GM13976 (cell line): ENCODE results near the gene SNTA1.
"Not testable (repeated sequence)": the region's sequence is repeated elsewhere in the genome, so short reads cannot be mapped to it uniquely, and the experiment has no call there.

Experiments used
- DNase-seq: peaks from one replicate; pipeline ENCODE4 v3.0.0; 2012; ENCODE audit warnings: low spot score
- in situ Hi-C: fragments of 300-500 bp; cut with MboI; formaldehyde crosslinking; loops from one replicate; pipeline ENCODE4 v1.12.0; 2022; ENCODE audit warnings: low sequenced_read_pairs, mixed read lengths, inconsistent platforms; ENCODE audit not compliant: unreplicated experiment
- TF ChIP-seq, protein P1 (sequence below): IDR thresholded peaks from 2 replicates; pipeline ENCODE4 v1.5.1; 2012; ENCODE audit warnings: borderline replicate concordance, mild to moderate bottlenecking; ENCODE audit not compliant: insufficient read depth; ENCODE audit errors: extremely low read depth, missing control alignments, control extremely low read depth

The SNTA1 gene

DNA sequence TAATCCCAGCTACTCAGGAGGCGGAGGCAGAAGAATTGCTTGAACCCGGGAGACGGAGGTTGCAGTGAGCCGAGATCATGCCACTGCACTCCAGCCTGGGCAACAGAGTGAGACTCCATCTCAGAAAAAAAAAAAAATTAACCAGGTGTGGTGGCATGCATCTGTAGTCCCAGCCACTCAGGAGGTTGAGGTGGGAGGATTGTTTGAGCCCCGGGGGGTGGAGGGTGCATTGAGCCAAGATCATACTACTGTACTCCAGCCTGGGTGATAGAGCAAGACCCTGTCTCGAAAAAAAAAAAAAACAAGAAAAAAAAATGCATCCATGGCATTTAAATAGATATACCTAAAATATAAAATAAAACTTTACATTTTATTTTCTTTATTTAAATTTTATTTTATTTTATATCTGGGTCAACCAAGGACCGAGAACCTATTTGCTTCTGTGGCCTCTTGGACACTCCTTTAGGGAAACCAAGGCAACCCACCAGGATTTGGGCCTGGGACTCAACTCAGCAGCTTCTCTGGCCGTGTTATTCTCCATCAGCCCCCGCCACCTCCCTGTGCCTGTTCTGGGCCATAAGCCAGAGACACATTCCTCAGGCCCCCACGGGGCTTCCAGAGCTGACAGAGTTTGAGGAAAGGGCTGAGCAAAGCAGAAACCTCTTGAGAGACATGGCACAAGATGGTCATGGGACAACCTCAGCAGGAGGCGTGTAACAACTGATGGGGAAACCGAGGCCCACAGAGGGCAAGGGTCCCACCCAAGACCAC, 6.2 kb downstream of the SNTA1 start:
- in situ Hi-C loops: no loop called here
- TF ChIP-seq, protein P1, sequence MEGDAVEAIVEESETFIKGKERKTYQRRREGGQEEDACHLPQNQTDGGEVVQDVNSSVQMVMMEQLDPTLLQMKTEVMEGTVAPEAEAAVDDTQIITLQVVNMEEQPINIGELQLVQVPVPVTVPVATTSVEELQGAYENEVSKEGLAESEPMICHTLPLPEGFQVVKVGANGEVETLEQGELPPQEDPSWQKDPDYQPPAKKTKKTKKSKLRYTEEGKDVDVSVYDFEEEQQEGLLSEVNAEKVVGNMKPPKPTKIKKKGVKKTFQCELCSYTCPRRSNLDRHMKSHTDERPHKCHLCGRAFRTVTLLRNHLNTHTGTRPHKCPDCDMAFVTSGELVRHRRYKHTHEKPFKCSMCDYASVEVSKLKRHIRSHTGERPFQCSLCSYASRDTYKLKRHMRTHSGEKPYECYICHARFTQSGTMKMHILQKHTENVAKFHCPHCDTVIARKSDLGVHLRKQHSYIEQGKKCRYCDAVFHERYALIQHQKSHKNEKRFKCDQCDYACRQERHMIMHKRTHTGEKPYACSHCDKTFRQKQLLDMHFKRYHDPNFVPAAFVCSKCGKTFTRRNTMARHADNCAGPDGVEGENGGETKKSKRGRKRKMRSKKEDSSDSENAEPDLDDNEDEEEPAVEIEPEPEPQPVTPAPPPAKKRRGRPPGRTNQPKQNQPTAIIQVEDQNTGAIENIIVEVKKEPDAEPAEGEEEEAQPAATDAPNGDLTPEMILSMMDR: no peak
- DNase-seq: no peak

DNA sequence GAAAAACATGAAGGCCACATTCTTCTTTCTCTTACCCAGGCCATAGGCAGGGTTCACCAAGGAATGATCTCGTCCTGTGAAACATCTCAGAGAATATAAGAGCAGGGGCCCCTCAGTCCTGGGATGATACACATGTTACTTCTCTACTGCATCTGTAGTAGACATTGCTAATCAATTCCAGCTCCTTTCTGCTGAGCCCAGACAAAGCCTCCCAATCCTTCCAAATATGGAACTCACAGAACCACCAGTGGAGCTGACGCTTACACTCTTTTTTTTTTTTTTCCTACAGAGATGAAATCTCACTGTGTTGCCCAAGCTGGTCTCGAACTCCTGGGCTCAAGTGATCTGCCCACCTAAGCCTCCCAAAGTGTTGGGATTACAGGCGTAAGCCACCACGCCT, 9.1 kb downstream of the SNTA1 start:
- in situ Hi-C loops: no loop called here
- TF ChIP-seq, protein P1: no peak
- no peak for DNase-seq

DNA sequence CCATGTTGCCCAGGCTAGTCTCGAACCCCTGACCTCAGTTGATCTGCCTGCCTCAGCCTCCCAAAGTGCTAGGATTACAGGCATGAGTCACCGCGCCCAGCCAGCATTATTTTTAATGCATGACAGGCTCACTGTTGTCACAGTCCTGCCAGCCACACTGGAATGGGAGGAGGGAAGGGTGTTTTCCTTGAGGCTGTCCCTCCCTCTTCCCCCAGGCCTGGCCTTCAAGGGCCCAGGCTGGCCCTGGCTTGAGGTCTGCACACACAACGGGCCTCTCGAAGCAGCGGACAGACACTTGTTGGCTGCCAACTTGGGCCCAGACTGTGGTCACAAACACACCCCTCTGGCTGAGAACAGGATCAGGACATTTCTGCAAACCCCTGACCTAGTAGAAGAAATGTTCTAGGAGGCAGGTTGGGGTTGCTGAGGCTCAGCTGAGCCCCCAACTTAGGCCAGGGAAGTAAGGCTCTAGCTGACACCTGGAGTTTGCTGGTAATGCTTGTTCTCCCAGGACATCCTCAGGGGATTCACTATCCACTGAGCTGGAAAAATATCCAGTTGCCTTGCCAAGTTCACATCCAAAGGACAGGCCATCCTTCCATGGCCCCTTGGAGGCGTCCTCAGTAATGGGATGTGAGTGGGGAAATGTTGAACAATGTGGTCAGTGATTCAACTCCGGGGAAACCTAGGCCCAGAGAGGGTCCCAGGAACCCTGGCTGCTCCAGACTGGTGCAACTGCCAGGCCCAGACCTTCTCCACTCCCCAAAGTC, 9.9 kb downstream of the SNTA1 start:
- in situ Hi-C loops: no loop called here
- TF ChIP-seq, protein P1: no peak
- no peak for DNase-seq

DNA sequence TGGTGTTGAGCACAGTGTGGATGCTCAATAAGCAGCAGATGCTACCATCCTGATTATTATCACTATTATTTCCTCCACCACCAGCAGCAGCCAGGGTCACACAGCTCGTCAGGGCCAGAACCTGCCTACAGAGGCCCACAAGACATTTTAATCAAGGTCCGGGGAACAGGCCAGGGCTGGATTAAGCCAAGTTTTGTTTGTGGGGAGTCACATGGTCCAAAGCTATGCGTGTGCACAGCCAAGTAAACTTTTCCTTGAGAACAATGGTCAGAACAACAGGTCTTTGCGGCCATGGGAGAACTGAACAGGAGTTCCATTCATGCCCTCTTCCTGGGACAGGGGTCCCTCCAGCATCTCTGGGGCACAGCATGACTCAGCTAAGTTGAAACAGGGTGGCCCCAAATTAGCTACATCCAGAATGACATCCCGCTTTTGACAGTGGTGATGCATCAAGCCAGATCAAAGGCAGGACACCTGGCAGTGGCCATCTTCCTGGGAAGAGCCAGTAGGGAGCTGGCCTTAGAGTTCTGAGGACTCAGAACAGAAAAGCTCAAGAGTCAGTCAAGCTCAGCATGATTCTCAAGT, 11.7 kb downstream of the SNTA1 start:
- DNase-seq: no peak
- in situ Hi-C loops: no loop called here
- TF ChIP-seq, protein P1: no peak

DNA sequence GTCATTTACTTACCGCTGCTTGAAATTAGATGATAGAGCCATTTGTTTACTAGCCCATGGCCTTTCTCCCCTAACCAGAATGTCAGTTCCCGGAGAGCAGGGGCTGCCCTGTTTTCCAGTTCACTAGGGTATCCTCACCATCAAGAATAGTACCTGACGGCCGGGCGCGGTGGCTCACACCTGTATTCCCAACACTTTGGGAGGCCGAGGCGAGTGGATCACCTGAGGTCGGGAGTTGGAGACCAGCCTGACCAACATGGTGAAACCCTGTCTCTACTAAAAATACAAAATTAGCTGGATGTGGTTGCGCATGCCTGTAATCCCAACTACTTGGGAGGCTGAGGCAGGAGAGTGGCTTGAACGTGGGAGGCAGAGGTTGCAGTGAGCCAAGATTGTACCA, 19.7 kb downstream of the SNTA1 start:
- in situ Hi-C loops: not testable (repeated sequence)

DNA sequence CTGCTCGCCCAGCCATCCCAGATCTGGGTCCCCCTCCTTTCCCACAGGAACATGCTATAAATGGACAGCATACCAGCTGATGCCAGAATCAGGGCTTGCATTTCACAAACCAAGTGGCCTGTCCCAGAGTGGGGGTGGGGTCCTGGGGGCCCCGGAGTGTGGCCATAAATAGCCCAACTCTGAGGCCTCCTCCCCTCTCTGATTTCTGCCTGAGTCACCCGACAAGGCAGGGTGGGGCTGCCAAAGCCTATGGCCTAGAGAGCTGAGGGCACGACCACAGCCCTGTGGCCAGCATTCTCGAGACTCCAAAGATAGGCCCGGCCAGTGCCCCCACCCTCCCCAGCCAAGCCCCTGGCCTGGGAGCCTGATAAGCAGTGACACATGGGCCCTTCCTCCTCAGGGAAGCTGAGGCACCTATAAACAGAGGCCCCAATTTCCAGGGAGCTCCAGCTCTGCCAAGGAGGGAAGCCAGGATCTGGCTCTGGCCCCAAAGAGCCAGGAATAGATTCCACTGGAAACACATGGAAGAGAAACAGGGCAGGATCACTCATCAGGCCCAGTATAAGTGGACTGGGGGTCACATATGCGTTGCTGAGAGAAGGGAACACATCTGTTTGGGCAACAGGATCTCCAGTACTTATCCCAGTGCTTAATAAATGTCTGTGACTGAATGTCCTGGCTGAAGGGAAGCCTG, 20.3 kb downstream of the SNTA1 start:
- DNase-seq: no peak
- in situ Hi-C loops: no loop called here
- TF ChIP-seq, protein P1: no peak

More for the DNA sequence above, 19.7 kb downstream of the SNTA1 start:
- not testable (repeated sequence) for DNase-seq
